K562 (cell line): Measurements from ENCODE around the gene AP2A2. TPM values are rescaled to one million over a fixed set of nuclear protein-coding genes. Genes with fewer than 3 reads are reported as not detected.

Source experiments
- ATAC-seq: fragments of 200-7000 bp; cut with Tn5 transposase; 3 replicates; pipeline ENCODE4 v1.9.1; 2020; ENCODE audit warnings: moderate library complexity
- BruUV-seq: library from RNA; stranded (reverse); fragments of 400-500 nt; replicated peaks from 2 replicates; lab custom pipeline; 2021; lab: Mats Ljungman, UMichigan
- CTCF ChIA-PET: fragments of 300-600 bp; formaldehyde crosslinking; extraction: SDS; loops from one replicate; lab custom pipeline; 2021; ENCODE audit warnings: low intra/inter-chr PET ratio; lab: Yijun Ruan, JAX
- POLR2A ChIA-PET: fragments of 300-600, 350-650 bp; sonication (Branson Sonifier 250); formaldehyde crosslinking; extraction: SDS; loops from one replicate; lab custom pipeline; 2021; ENCODE audit warnings: antibody characterized with exemption, inconsistent platforms; lab: Yijun Ruan, JAX
- DNase-seq, 4 experiments: peaks; one replicate each; pipeline versions ENCODE4 v3.0.0 to v3.0.0-alpha.2; 2011 to 2018; ENCODE audit warnings: low spot score in 3 of 4, mixed read lengths in 3 of 4; ENCODE audit errors: extremely low read depth in 1 of 4
- FAIRE-seq: peaks from 2 replicates; lab custom pipeline; 2011; peaks lifted over from hg19 to GRCh38; lab: Jason Lieb, UNC
- H2AFZ ChIP-seq: 2 replicates; pipeline ENCODE4 v1.6.0; 2011; ENCODE audit warnings: low read depth, low read length, control low read depth, inconsistent platforms
- H3K27ac ChIP-seq: fragments of 200-600 bp; 3 replicates; pipeline ENCODE4 v1.8.0; 2011; ENCODE audit warnings: low read depth, mild to moderate bottlenecking, control low read depth, inconsistent platforms, low read length, moderate library complexity, mixed read lengths; ENCODE audit errors: extremely low read depth
- H3K27me3 ChIP-seq, 2 experiments: fragments of 300-600 bp in 1 of 2; 2 replicates in 1 of 2; 3 replicates in 1 of 2; pipeline versions ENCODE4 v1.6.0 to v1.8.0; 2011; ENCODE audit warnings: inconsistent platforms in 2 of 2, low read length in 2 of 2, mild to moderate bottlenecking in 1 of 2, mixed read lengths in 1 of 2, moderate library complexity in 1 of 2; ENCODE audit not compliant: control insufficient read depth in 2 of 2, insufficient read depth in 2 of 2
- H3K36me3 ChIP-seq: fragments of 300-600 bp; 3 replicates; pipeline ENCODE4 v1.8.0; 2011; ENCODE audit warnings: mild to moderate bottlenecking, low read length, inconsistent platforms; ENCODE audit not compliant: control insufficient read depth, insufficient read depth
- H3K4me1 ChIP-seq, 2 experiments: fragments of 200-600 bp in 1 of 2; replicated peaks in 1 of 2; 2 replicates in 1 of 2; 3 replicates in 1 of 2; pipeline versions ENCODE4 v1.5.1 to v1.8.0; 2011; ENCODE audit warnings: inconsistent platforms in 2 of 2, low read length in 2 of 2, mild to moderate bottlenecking in 1 of 2, mixed read lengths in 1 of 2, moderate library complexity in 1 of 2; ENCODE audit not compliant: control insufficient read depth in 2 of 2, insufficient read depth in 2 of 2
- H3K4me2 ChIP-seq: 2 replicates; pipeline ENCODE4 v1.6.1; 2011; ENCODE audit warnings: low read length, control low read depth, inconsistent platforms, mixed read lengths; ENCODE audit not compliant: insufficient read depth
- H3K4me3 ChIP-seq: fragments of 200-600 bp; sonication (generic), shearing (Covaris generic); 2 replicates; pipeline ENCODE4 v1.5.1; 2016; ENCODE audit warnings: control low read depth, inconsistent platforms
- H3K79me2 ChIP-seq: fragments of 200-600 bp; 3 replicates; pipeline ENCODE4 v1.8.0; 2011; ENCODE audit warnings: low read length, inconsistent platforms; ENCODE audit not compliant: control insufficient read depth, insufficient read depth
- H3K9ac ChIP-seq, 2 experiments: 2 replicates each; pipeline versions ENCODE4 v1.6.0 to v1.6.1; 2011; ENCODE audit warnings: low read depth in 2 of 2, low read length in 2 of 2, control low read depth in 1 of 2, inconsistent platforms in 1 of 2, mild to moderate bottlenecking in 1 of 2, mixed read lengths in 1 of 2; ENCODE audit not compliant: insufficient read depth in 1 of 2
- H3K9me1 ChIP-seq: one replicate; pipeline ENCODE4 v1.6.0; 2011; ENCODE audit warnings: inconsistent platforms, mild to moderate bottlenecking, low read length, moderate library complexity; ENCODE audit not compliant: control insufficient read depth, insufficient read depth
- H3K9me3 ChIP-seq: replicated peaks from 2 replicates; pipeline ENCODE4 v1.5.1; 2011; ENCODE audit warnings: low read depth, low read length, inconsistent platforms; ENCODE audit not compliant: control insufficient read depth, insufficient read depth
- H4K20me1 ChIP-seq: replicated peaks from 2 replicates; pipeline ENCODE4 v1.6.1; 2011; ENCODE audit warnings: low read length, inconsistent platforms, mixed read lengths; ENCODE audit not compliant: control insufficient read depth, insufficient read depth
- CREM ChIP-seq: IDR thresholded peaks from 2 replicates; pipeline ENCODE4 v1.6.1; 2014; ENCODE audit warnings: antibody characterized with exemption, low read depth
- ETV6 ChIP-seq, 3 experiments: fragments of 150-350 bp in 1 of 3; sonication (generic) in 1 of 3; formaldehyde crosslinking in 1 of 3; IDR thresholded peaks; 2 replicates each; pipeline versions ENCODE4 v1.6.1 to v1.8.0; 2014 to 2022; ENCODE audit warnings: borderline replicate concordance in 2 of 3, low read depth in 2 of 3, antibody characterized with exemption in 1 of 3, low read length in 1 of 3, mild to moderate bottlenecking in 1 of 3, missing genetic modification reagents in 1 of 3
- HOMEZ ChIP-seq: fragments of 250-450 bp; sonication (Bioruptor Pico); IDR thresholded peaks from 2 replicates; pipeline ENCODE4 v1.4.0; 2020; ENCODE audit warnings: mild to moderate bottlenecking, moderate library complexity
- KAT8 ChIP-seq: fragments of 450-650 bp; IDR thresholded peaks from 2 replicates; pipeline ENCODE4 v1.6.1; 2016; ENCODE audit warnings: low read depth, mild to moderate bottlenecking
- MAFG ChIP-seq: fragments of 450-650 bp; conservative IDR thresholded peaks from 2 replicates; pipeline ENCODE4 v1.6.1; 2016; ENCODE audit warnings: missing genetic modification characterization, missing compliant biosample characterization
- OTX1 ChIP-seq: fragments of 450-650 bp; formaldehyde crosslinking; IDR thresholded peaks from 2 replicates; pipeline ENCODE4 v1.4.0; 2022; ENCODE audit warnings: mild to moderate bottlenecking
- POLR2G ChIP-seq: fragments of 200-400 bp; formaldehyde crosslinking; IDR thresholded peaks from 2 replicates; pipeline ENCODE4 v1.6.1; 2017; ENCODE audit warnings: low read depth, mild to moderate bottlenecking, antibody characterized with exemption, low read length, moderate library complexity
- ZBTB17 ChIP-seq: fragments of 450-650 bp; formaldehyde crosslinking; IDR thresholded peaks from 2 replicates; pipeline ENCODE4 v1.4.0; 2020; ENCODE audit warnings: mild to moderate bottlenecking
- ZNF507 ChIP-seq: conservative IDR thresholded peaks from 2 replicates; pipeline ENCODE4 v1.6.1; 2017; ENCODE audit warnings: missing genetic modification characterization, missing compliant biosample characterization
- ZNF518B ChIP-seq: fragments of 250-450 bp; sonication (Bioruptor Pico); IDR thresholded peaks from 2 replicates; pipeline ENCODE4 v1.5.0; 2021; ENCODE audit warnings: mild to moderate bottlenecking, moderate library complexity
- ZNF586 ChIP-seq: fragments of 450-650 bp; formaldehyde crosslinking; conservative IDR thresholded peaks from 2 replicates; pipeline ENCODE4 v1.4.0; 2020; ENCODE audit warnings: mild to moderate bottlenecking, moderate library complexity
- WGBS: fragments of 100-300 bp; shearing (Covaris generic); methylation state at CpG from one replicate; pipeline ENCODE4 v1.1.6; 2016; ENCODE audit warnings: low coverage, mixed read lengths; ENCODE audit not compliant: insufficient coverage; ENCODE audit errors: missing lambda C conversion rate; 5-methylcytosine and 5-hydroxymethylcytosine counted together
- in situ Hi-C: fragments of 300-500 bp; cut with MboI; formaldehyde crosslinking; loops from 4 replicates; pipeline ENCODE4 v1.15.0; 2018; ENCODE audit warnings: inconsistent platforms, mixed read lengths
- intact Hi-C: fragments of 100-400 bp; cut with micrococcal nuclease; formaldehyde crosslinking; loops from 2 replicates; pipeline ENCODE4 v1.14.2; 2022
- polyA plus RNA-seq, 8 experiments: library from polyadenylated mRNA; depleted of rRNA in 4 of 8; stranded (reverse) in 5 of 8; unstranded in 3 of 8; fragments of >200 nt; fragmentation: Nextera tagmentation in 2 of 8; fragmentation: Illumina TruSeq in 1 of 8; extraction: Ambion mirVana in 2 of 8; extraction: Trizol in 1 of 8; gene quantifications; 2 replicates each; pipeline versions ENCODE4 v1.2.1 to v1.2.3, GENCODE V29; 2011 to 2014; ENCODE audit warnings: inconsistent platforms in 1 of 8, missing spikeins in 1 of 8
- total RNA-seq, 7 experiments: library from RNA; depleted of rRNA in 6 of 7; stranded (reverse); fragments of >200 nt in 6 of 7; fragmentation: Illumina TruSeq in 2 of 7; extraction: Trizol in 2 of 7; gene quantifications; 2 replicates each; pipeline versions ENCODE4 v1.2.1 to v1.2.3, GENCODE V29; 2011 to 2021; ENCODE audit warnings: low replicate concordance in 1 of 7

The AP2A2 gene
- total and polyA plus RNA-seq, 9 of the 15 experiments (the other 6 are each of a cell fraction or from before 2014, with no cell fraction given): 0.69 to 41.7 (median 15.2) TPM

DNA sequence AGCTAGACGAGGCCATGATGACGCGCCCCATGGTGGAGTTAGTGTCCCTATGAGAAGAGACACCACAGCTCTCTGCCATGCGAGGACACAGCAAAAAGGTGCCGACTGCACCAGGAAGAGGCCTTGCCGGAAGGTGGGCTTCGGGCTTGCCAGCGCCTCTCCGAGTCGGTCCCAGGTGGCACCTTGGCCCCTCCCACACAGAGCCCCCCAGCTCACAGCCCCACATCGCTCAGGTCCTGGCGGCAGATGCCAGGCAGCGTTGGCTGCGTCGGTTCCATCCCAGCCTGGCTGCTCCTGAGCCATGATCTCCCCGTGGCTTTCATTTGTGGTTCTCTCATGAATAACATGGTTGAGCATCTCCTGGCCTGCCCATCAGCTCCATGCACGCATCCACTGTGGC lies 39.1 kb upstream of the AP2A2 start:
- Histone ChIP-seq H3K4me1 (peaks cover 0 to 49% of the 10 kb centered on the region in 2 experiments; a peak in 2 of 5 replicates), H4K20me1 (no peaks in the 10 kb centered on the region), H3K9me3 (no peaks in the 10 kb centered on the region), H3K9me1 (no peaks in the 10 kb centered on the region), H3K9ac (no peak overlapping the region), H3K4me2 (no peak overlapping the region), H3K4me3 (no peak overlapping the region), H3K27ac (no peak overlapping the region), H2AFZ (no peak overlapping the region), H3K36me3 (peaks cover 79% of the 10 kb centered on the region; the same call in 1 of the 3 replicates), H3K79me2 (no peaks in the 10 kb centered on the region), H3K27me3 (no peaks in the 10 kb centered on the region)
- ChIA-PET POLR2A (interaction anchor here (0.6 to 1.3 kb wide), 4 partner anchors 8 to 206 kb away, joined by 3 to 4 read pairs (median 3); no protein-coding TSS in a partner anchor), CTCF (no interaction called here)
- no peak for DNase-seq
- TF ChIP-seq POLR2G: 0 out of 2 replicates have a peak, but pooled peaks have one; percentile 23
- no peak for TF ChIP-seq CREM
- TF ChIP-seq OTX1 (CRISPR knock-in tag): no peak
- WGBS: 97% methylated on average over 15 of the region's 17 CpGs
- no peak for ATAC-seq
- no peak for FAIRE-seq
- no TSS peak for BruUV-seq
- intact Hi-C loops: no loop called here
- in situ Hi-C loops: no loop called here

DNA sequence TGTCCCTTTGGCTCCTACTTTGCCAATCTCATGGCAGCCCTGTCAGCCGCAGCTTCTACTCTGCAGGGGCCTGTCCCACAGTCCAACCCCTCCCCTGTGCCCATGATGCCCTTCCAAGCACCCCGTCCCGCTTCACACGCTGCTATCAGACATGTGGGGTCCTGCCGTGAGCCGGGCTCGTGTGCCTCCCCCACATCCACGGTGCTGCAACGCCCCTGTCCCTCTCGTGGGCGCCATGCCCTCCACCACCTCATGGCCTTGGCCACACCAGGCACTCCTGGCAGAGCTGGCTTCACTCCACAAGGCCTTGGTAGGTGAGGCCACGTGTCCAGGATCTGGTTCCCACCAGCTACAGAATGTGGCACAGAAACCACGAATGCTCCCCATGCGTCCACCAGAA lies 38.1 kb upstream of the AP2A2 start:
- no peak for FAIRE-seq
- TF ChIP-seq ZNF507 (tag) (no peak), HOMEZ (CRISPR knock-in tag) (no peak), KAT8 (no peak), MAFG (tag) (no peak), ETV6 (IDR thresholded peaks at IDR 0.05; ENCODE audit: borderline replicate concordance in 1 of 2, low read depth in 2 of 2, low read length in 1 of 2) (no peak), ETV6 (CRISPR knock-in tag; IDR thresholded peaks at IDR 0.05; ENCODE audit: borderline replicate concordance) (no peak), ZNF518B (CRISPR knock-in tag) (no peak), ZBTB17 (CRISPR knock-in tag) (no peak), ZNF586 (CRISPR knock-in tag) (no peak)

More for the DNA sequence above, 38.1 kb upstream of the AP2A2 start:
- H2AFZ ChIP-seq: no peak overlapping the region
- in situ Hi-C loops (no loop called here), intact Hi-C loops (no loop called here)
- DNase-seq: no peak
- H3K4me3 ChIP-seq: no peak overlapping the region
- H3K27ac ChIP-seq: no peak overlapping the region
- no TSS peak for BruUV-seq
- 97% methylated on average over 14 of the region's 14 CpGs for WGBS
- no peaks in the 10 kb centered on the region for H3K9me3 ChIP-seq
- ATAC-seq: no peak
- peaks cover 0 to 57% of the 10 kb centered on the region in 2 experiments; a peak in 2 of 5 replicates for H3K4me1 ChIP-seq
- no peaks in the 10 kb centered on the region for H4K20me1 ChIP-seq
- H3K79me2 ChIP-seq: no peaks in the 10 kb centered on the region
- H3K9me1 ChIP-seq: no peaks in the 10 kb centered on the region
- no peaks in the 10 kb centered on the region for H3K27me3 ChIP-seq
- no peak overlapping the region for H3K4me2 ChIP-seq
- peak overlapping the region in 1 of 2 experiments; percentile 26; a peak in 1 of 4 replicates for H3K9ac ChIP-seq
- POLR2A ChIA-PET: interaction anchor here (1.3 kb wide), 1 partner anchor 15 kb away, joined by 3 read pairs; no protein-coding TSS in a partner anchor
- H3K36me3 ChIP-seq: peaks cover 72% of the 10 kb centered on the region; the same call in 1 of the 3 replicates
- CTCF ChIA-PET: no interaction called here
